GM12892 (cell line): ENCODE results near the gene NELFB.

ENCODE experiments used
- POLR2A ChIP-seq: IDR thresholded peaks from 2 replicates; pipeline ENCODE4 v1.6.1; 2011; ENCODE audit warnings: low read depth, low read length, control low read depth
- POLR2AphosphoS5 ChIP-seq: IDR thresholded peaks from 2 replicates; pipeline ENCODE4 v1.6.1; 2011; ENCODE audit warnings: low read depth, low read length, control low read depth

DNA sequence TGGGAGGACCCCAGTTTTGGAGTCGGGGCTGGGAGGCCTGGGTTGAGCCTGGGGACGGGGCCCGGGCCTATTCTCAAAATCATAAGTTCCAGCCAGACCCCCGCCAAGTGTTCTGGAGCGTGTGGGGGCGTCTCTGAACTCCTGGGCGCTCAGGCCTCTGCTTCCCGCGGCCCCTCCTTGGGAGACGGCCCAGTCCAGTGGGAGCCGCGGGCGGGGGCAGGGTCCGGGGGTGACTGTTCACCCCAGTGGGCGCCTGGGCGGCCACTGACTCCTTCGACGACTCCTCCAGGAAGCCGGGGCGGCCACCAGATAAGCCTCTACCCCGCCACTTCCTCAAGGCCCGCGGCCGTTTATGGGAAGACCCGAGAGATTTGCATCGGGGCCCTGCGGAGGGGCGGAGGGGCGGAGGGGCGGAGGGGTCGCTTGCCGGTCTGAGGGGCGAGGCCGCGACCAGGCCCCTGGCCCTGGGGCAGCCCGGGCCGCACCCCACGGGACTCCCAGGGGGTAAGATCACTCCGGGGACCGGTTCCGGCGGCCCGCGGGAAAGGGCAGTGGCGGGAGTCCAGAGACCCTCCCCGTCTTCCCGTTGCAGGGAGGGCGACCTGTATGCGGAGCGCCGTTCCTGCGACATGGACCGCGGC, 23.1 kb downstream of the NELFB start:
- TF ChIP-seq POLR2AphosphoS5 (no peak), POLR2A (no peak)
